Mammary epithelial cell (primary cell): Measurements from ENCODE around the gene RBM20.

Experiments used
- EZH2 ChIP-seq: IDR thresholded peaks from 2 replicates; pipeline ENCODE4 v1.6.1; 2012; ENCODE audit warnings: low read length, inconsistent platforms, borderline replicate concordance
- TF ChIP-seq, protein P1 (sequence below), 2 donors: IDR thresholded peaks in 1 of 2; conservative IDR thresholded peaks in 1 of 2; 2 replicates each; pipeline ENCODE4 v1.5.1; 2011 to 2012; ENCODE audit warnings: inconsistent platforms in 2 of 2, low read length in 2 of 2, mild to moderate bottlenecking in 2 of 2, control low read depth in 1 of 2, low read depth in 1 of 2; ENCODE audit not compliant: insufficient read depth in 1 of 2; ENCODE audit errors: extremely low read depth in 1 of 2

DNA sequence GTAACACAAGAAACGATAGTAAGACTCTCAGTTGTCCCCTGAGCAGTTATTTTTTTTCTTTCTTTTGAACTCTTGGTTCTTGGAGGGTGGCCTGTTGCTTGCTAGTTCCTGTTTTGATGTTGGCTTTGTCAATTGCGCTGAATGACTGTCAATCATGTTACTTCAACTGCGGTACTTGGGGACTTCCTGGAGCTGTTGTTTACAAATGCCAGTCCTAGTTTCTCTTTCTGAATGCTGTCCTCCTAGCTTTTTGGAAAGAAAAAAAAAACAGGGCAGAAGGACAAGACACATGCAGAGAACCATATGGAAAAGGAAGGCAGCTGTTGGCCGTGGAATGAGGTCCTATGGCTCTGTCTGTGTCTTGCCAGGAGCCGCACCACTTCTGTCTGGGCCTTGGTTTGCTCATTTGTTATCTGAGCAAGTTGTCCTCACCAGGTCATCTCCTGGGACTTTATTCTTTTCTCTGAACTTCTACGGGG, 220.6 kb downstream of the RBM20 start:
- TF ChIP-seq, protein P1, sequence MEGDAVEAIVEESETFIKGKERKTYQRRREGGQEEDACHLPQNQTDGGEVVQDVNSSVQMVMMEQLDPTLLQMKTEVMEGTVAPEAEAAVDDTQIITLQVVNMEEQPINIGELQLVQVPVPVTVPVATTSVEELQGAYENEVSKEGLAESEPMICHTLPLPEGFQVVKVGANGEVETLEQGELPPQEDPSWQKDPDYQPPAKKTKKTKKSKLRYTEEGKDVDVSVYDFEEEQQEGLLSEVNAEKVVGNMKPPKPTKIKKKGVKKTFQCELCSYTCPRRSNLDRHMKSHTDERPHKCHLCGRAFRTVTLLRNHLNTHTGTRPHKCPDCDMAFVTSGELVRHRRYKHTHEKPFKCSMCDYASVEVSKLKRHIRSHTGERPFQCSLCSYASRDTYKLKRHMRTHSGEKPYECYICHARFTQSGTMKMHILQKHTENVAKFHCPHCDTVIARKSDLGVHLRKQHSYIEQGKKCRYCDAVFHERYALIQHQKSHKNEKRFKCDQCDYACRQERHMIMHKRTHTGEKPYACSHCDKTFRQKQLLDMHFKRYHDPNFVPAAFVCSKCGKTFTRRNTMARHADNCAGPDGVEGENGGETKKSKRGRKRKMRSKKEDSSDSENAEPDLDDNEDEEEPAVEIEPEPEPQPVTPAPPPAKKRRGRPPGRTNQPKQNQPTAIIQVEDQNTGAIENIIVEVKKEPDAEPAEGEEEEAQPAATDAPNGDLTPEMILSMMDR (conservative IDR thresholded peaks at IDR 0.05 in 1 of 2, IDR thresholded peaks at IDR 0.05 in 1 of 2; ENCODE audit: extremely low read depth in 1 of 2, insufficient read depth in 1 of 2, low read depth in 1 of 2, low read length in 2 of 2) = no peak
- no peak for TF ChIP-seq EZH2
